ENCODE measurements around the gene WDR7.

Gene WDR7

DNA sequence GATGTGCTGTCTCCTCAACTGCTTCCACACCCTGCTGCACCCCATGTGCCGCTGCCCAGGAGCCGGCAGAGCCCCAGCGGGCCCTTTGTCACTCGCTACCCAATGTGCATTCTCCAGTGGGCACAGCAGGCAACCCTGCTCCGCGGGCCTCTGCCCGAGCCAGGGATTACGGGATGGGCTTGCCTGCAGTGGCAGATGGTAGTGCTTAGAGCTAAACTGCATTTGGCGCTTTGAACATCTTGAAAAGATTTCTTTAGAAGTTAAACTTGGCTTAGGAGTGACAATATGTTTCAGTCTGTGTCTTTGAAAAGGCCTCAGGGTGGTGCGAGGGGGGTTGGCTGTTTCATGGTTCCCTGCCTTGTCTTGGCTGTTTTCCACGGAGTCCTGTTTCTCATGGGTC, 411.7 kb downstream of the WDR7 start:
- intact Hi-C loops (cut with micrococcal nuclease) = no loop called here
- Mint-ChIP-seq H3K27ac (no peak overlapping the region), H3K4me3 (no peak overlapping the region), H3K9me3 (no peaks in the 10 kb centered on the region), H3K36me3 (ENCODE audit: low read depth) (no peaks in the 10 kb centered on the region), H3K27me3 (peaks cover 3% of the 10 kb centered on the region), H3K4me1 (ENCODE audit: low read depth) (no peaks in the 10 kb centered on the region)

DNA sequence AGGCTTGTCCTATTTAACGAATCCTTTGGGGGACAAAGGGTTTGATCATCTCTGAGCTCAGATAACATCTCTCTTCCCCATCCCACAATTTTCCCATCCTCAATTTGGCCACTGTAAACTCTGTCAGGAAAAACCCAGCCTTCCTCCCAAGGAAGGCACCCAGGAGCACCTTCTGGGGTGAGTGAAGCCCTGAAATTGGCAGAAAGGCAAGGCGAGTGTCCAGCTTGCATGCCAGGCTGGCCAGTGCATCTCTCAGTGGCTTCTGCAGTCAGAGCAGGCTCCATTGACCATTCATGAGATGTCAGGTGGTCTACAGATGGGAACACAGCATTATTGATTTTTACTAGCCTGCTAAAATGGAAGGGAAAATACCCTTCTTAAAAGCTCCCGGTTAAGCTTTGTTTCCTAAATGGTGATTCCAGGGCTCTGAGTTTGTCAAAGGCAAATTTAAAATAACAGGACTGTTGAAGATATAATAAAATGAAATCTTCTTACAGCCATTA, 412.5 kb downstream of the WDR7 start:
- H3K27me3 Mint-ChIP-seq = peaks cover 3% of the 10 kb centered on the region
- no peak overlapping the region for H3K4me3 Mint-ChIP-seq
- H3K27ac Mint-ChIP-seq = no peak overlapping the region
- no peaks in the 10 kb centered on the region for H3K4me1 Mint-ChIP-seq (ENCODE audit: low read depth)
- intact Hi-C loops (cut with micrococcal nuclease) = no loop called here
- H3K36me3 Mint-ChIP-seq (ENCODE audit: low read depth) = no peaks in the 10 kb centered on the region
- H3K9me3 Mint-ChIP-seq = no peaks in the 10 kb centered on the region

DNA sequence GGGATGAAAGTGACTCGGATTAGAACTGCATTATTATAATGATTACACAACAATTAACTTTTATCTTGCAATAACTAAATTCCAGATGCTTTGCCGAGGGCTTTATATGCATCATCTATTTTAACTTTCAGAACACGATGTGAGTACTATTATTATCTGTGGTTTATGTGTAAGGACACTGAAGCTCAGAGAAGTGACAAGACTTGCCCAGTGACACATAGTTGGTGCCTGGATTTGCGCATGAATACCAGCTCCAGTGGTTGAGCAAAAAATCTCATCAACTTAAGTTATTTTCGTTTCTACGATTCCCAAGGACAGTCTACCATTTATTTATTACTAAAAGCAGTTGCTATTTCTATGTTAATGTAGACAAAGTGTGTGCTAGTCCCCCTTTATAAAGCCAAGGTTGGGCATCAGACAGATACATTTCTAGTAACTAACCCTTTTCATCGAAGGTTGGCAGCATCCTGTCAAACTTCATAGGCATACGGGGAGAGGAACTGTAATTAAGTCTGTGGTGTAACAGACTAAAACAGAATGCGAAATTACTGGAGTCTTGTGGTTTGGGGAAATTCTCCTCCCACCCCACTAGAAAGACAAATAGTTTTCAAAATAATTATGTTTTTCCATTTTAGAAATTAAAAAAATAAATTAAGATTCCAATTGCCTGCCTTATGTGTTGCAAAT, 422.5 kb downstream of the WDR7 start:
- Mint-ChIP-seq H3K27me3 (peaks cover 5% of the 10 kb centered on the region), H3K9me3 (no peaks in the 10 kb centered on the region), H3K36me3 (ENCODE audit: low read depth) (no peaks in the 10 kb centered on the region), H3K4me1 (ENCODE audit: low read depth) (peaks cover 11% of the 10 kb centered on the region), H3K4me3 (no peak overlapping the region), H3K27ac (no peak overlapping the region)
- intact Hi-C loops (cut with micrococcal nuclease) = no loop called here

DNA sequence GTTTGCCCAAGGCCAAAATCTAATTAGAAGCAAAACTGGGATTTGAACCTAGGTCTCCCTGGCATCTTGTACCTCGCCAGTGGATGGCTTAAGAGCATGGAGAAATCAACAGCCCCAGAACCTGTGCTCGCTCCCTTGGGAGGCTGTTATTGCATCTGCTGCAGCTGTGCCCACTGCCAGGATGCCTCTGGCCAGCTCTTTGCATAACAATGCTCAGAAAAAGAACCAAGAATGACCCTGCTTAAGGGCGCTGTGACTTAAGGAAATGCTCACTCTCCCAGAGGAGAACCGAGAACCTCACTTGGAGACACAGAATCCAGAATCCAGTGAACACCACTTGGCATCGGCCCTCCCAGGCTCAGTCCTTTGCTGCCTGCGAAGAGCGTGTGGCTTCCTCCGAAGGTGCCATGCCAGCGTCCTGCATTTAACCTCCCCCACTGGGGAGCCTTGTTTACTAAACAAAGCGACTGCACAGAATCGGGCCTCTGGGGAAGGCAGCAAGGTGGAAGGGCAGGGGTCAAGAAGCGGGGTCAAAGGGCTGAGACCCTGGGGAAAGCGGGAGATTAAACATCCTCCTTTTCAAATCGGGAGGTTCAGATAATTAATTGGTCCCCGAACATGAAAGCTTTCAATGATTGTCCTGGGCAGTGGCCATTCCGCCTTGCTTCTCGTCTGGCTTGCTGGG, 424.7 kb downstream of the WDR7 start:
- Mint-ChIP-seq H3K27me3 (peaks cover 11% of the 10 kb centered on the region), H3K4me1 (ENCODE audit: low read depth) (peaks cover 11% of the 10 kb centered on the region)

DNA sequence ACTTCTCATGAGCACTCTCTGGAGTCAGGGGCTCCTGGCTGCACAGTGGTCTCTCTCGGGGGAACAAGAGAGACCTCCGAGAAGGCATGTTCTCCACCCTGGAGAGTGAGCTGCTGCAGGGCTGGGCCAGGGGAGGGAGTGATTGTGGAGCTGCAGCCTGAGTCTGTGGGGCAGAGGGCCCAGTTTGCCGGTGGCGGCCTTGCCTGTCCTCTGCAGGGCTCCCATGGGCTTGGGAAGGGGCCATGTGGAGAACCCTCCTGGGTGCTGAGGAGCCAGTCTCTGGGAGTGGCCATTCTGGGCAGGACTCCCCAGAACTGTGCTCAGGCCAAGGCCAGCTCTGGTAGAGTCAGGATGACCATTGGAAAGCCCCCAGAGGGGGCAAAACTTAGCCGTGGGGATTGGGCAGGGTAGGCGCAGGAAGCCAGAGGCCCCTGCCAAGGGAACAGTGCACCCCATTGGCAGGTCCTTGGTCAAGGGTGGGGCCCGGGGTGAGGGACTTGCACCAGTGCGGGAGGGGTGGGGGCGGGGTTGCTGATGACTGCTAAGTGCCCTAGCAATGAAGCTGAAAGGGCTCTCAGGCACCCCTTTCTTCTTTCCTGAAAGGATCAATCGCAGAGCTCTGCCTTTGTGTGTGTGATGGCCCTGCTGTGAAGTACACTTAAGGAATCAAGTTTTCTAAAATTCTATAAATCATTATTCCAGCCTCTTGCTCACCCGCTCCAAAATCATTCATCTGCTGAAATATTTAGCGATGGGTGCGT, 426.0 kb downstream of the WDR7 start:
- no peaks in the 10 kb centered on the region for H3K36me3 Mint-ChIP-seq (ENCODE audit: low read depth)
- H3K27me3 Mint-ChIP-seq = peaks cover 16% of the 10 kb centered on the region
- H3K4me3 Mint-ChIP-seq = no peak overlapping the region
- H3K9me3 Mint-ChIP-seq = no peaks in the 10 kb centered on the region
- peaks cover 20% of the 10 kb centered on the region for H3K4me1 Mint-ChIP-seq (ENCODE audit: low read depth)
- intact Hi-C loops (cut with micrococcal nuclease) = no loop called here
- H3K27ac Mint-ChIP-seq = no peak overlapping the region

More for the DNA sequence above, 424.7 kb downstream of the WDR7 start:
- Mint-ChIP-seq H3K27ac (no peak overlapping the region), H3K9me3 (no peaks in the 10 kb centered on the region), H3K4me3 (no peak overlapping the region), H3K36me3 (ENCODE audit: low read depth) (no peaks in the 10 kb centered on the region)
- intact Hi-C loops (cut with micrococcal nuclease) = no loop called here

DNA sequence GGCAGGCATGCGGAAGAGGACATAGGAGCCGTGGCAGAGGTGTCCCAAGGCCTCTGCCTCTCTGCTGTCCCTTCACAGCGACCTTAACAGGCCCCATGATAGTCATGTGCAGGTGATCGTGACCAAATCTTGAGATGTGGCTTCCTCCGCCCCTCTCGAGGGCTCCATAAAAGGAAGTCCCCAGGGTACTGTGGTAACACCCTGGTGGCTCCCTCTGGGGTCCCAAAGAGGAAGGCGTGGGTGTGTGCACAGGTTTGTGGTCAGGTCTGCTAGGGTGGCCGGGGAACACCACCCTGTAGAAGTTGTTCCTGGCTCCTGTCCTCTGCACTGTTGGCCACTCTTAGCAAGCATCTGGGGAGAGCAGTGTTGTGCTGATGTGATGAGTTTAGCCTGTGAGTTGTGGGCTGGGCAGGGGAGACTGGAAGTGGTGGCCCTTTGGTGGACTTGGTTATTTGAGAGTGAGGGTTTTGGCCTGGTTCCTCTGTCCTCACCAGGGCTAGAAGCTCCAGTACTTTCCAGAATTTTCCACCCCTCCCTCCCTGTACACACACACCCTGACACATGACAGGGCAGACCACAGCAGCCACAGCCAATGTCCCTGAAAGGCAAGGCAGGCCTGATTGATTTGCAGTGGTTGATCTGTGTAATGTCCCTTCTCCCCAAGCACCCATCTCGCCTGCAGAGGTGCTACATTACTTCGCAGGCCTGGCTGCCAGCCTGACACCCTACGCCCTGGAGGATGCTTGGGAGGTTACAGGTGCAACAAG, 426.8 kb downstream of the WDR7 start:
- H3K27ac Mint-ChIP-seq = no peak overlapping the region
- H3K27me3 Mint-ChIP-seq = peaks cover 16% of the 10 kb centered on the region
- H3K4me1 Mint-ChIP-seq (ENCODE audit: low read depth) = peaks cover 20% of the 10 kb centered on the region
- H3K9me3 Mint-ChIP-seq = no peaks in the 10 kb centered on the region
- no peak overlapping the region for H3K4me3 Mint-ChIP-seq
- intact Hi-C loops (cut with micrococcal nuclease) = no loop called here
- H3K36me3 Mint-ChIP-seq (ENCODE audit: low read depth) = no peaks in the 10 kb centered on the region

DNA sequence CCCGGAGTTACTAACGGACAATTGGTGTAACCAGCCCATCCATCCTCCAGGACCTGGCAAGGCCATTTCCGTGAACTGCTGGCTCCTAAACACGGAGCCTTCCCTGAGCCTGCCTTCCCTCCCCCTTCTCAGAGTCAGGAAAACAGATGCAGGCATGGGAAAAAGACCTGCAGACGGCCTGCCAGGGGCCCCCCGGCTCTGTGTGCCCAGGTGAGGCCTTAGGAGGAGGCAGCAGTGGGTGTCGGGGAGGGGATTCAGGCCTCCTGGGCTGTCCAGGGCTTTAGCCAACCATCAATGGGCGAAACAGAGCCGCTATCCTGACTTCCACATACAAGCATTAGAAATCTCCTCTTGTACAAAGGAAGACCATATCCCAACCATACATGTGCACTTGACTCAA, 427.5 kb downstream of the WDR7 start:
- Mint-ChIP-seq H3K4me3 (no peak overlapping the region), H3K4me1 (ENCODE audit: low read depth) (peaks cover 23% of the 10 kb centered on the region), H3K27ac (no peak overlapping the region), H3K27me3 (peaks cover 19% of the 10 kb centered on the region), H3K36me3 (ENCODE audit: low read depth) (no peaks in the 10 kb centered on the region), H3K9me3 (no peaks in the 10 kb centered on the region)
- intact Hi-C loops (cut with micrococcal nuclease) = no loop called here

DNA sequence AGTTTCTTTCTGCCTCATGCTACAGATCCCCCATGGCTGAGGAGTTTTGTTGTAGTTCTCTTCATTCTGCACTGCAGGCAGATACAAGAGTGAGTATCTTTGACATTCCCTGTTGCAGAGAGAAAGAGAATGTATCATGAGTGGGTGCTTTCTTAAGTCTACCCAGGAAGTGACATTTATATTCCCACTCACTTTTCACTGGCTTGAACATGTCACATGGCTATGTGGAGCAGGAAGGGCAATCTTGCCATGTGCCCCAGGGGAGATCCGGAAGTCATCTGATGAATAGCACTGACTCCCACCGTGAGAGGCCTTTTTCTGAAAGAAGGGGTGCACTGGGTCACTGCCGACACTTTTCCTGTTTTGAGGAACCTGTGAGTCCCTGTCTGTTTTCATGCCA, 429.3 kb downstream of the WDR7 start:
- Mint-ChIP-seq H3K27me3 (peaks cover 31% of the 10 kb centered on the region), H3K36me3 (ENCODE audit: low read depth) (no peaks in the 10 kb centered on the region), H3K9me3 (no peaks in the 10 kb centered on the region), H3K4me1 (ENCODE audit: low read depth) (peaks cover 42% of the 10 kb centered on the region), H3K27ac (no peak overlapping the region), H3K4me3 (no peak overlapping the region)
- intact Hi-C loops (cut with micrococcal nuclease) = no loop called here

DNA sequence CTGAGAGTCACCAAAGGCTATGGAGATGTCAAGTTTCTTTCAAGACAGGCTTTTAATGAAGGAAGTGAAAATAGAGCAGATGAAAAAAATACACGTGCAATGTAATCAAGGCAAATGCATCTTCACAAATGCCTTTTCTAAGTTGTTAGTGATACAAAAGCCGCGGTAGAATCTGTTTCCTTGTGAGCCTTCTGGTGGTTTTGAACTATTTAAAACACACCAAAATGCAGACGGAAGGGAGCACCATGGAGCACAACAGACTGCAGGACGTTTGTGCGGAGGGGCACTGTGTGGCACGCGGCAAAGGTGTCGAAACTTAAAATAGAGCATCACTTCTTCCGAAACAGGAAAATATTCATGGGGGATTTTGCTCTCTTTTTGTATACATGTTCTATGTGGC, 430.7 kb downstream of the WDR7 start:
- Mint-ChIP-seq H3K4me1 (ENCODE audit: low read depth) (peaks cover 44% of the 10 kb centered on the region), H3K4me3 (no peak overlapping the region), H3K27ac (no peak overlapping the region), H3K36me3 (ENCODE audit: low read depth) (no peaks in the 10 kb centered on the region), H3K27me3 (peaks cover 40% of the 10 kb centered on the region), H3K9me3 (no peaks in the 10 kb centered on the region)
- intact Hi-C loops (cut with micrococcal nuclease) = no loop called here

DNA sequence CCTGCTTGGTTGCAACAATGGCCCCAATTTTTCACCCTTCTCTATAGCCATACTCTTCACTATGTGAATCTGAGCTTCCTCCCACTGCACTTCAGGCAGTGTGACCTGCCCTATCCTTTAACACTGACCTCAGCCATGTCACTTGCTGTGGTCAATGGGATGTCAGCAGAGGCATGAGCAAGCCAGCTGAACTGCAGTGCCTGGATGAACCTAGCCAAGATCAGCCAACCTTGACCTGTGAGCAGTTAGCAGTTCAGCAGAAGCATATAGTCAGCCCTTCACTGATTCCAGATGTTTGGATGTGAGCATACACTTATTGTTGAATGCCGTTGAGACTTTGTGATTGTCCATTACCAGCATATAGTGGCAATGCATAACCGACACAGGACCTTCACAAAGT, 432.3 kb downstream of the WDR7 start:
- Mint-ChIP-seq H3K9me3 (no peaks in the 10 kb centered on the region), H3K4me1 (ENCODE audit: low read depth) (peaks cover 34% of the 10 kb centered on the region), H3K27ac (no peak overlapping the region), H3K27me3 (peaks cover 50% of the 10 kb centered on the region), H3K36me3 (ENCODE audit: low read depth) (no peaks in the 10 kb centered on the region), H3K4me3 (no peak overlapping the region)
- intact Hi-C loops (cut with micrococcal nuclease) = no loop called here

DNA sequence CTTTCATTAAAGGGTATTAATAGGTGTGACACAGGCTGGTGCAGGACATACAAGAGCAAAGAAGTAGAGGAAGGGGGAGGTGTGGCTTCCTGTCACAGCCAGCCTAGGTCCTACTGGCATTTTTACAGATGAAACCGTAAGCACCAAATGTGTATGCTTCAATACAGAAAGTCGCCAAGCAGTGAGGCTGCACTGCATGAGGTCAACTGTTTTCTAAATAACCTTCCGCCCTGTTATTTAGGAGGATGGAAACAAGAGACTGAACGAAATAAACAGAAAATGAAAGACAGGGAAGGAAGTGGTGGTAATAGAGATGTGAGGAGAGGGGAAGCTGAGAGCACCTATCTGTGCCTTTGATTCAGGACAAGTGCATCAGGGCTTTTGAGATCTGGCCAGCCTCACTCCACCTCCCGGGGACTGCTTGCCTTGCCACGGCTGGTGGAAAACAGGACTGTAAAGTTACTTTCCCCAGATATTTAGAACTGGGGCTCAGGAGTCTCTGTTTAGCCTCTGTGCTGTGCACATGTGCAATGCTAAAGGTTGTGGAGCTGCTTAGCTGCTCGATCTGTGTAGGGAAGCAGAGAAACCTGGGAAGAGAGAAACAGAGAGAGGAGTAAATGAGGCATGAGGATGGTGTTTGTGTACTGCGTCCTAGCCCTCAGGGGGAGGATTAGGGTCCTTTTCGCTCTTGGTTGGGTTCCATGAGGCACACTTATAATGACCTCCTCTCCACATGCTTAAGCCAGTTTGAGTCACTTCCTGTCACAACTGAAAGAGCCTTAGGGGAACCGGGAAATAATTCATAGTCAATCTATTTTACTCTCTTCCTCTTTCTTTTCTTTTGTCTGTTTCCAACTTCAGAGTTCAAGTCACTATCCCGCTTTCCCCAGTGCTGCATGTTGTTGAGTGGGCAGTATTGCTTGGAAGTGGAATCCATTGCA, 433.4 kb downstream of the WDR7 start:
- Mint-ChIP-seq H3K4me1 (ENCODE audit: low read depth) (peaks cover 36% of the 10 kb centered on the region), H3K36me3 (ENCODE audit: low read depth) (no peaks in the 10 kb centered on the region), H3K9me3 (no peaks in the 10 kb centered on the region), H3K27me3 (peaks cover 58% of the 10 kb centered on the region), H3K27ac (peak overlapping the region; percentile 15), H3K4me3 (no peak overlapping the region)
- intact Hi-C loops (cut with micrococcal nuclease) = no loop called here

DNA sequence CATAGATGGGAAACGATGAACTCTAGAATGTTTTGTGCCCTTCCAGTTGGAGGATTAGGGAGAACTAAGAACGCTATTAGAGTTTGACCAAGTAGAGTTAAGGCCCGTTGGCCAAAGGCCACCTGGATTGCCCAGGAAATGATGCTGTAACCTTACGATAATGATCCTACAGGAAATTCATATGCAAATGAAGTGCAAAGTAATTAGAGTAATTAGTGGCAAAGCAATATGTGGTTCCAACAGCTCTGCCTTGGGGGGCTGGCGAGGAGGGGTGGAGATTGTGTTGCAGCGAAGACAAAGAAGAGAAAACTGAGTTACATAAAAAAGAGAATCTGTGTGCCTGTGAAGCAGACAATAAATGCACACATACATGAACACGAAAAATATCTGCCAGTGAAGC, 434.2 kb downstream of the WDR7 start:
- H3K27me3 Mint-ChIP-seq = peaks cover 62% of the 10 kb centered on the region
- no peak overlapping the region for H3K27ac Mint-ChIP-seq
- peaks cover 42% of the 10 kb centered on the region for H3K4me1 Mint-ChIP-seq (ENCODE audit: low read depth)
- H3K4me3 Mint-ChIP-seq = no peak overlapping the region
- no peaks in the 10 kb centered on the region for H3K36me3 Mint-ChIP-seq (ENCODE audit: low read depth)
- intact Hi-C loops (cut with micrococcal nuclease) = no loop called here
- no peaks in the 10 kb centered on the region for H3K9me3 Mint-ChIP-seq

DNA sequence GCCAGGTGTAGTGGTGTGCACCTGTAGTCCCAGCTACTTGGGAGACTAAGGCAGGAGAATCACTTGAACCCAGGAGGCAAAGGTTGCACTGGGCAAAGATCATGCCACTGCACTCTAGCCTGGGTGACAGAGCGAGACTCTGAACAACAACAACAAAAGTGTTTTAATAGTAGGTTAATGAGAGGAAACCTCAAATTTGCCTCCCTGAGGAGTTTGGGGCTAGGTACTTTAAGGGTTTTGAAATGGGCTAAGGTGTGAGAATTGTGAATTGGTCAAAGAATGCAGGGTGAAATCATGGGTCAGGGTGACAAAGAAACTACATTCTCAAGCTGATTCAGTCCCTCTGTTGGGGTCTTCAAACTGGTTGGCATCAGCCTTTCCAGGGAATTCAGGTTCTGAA, 435.0 kb downstream of the WDR7 start:
- Mint-ChIP-seq H3K27me3 (peaks cover 59% of the 10 kb centered on the region), H3K4me3 (no peak overlapping the region), H3K36me3 (ENCODE audit: low read depth) (no peaks in the 10 kb centered on the region), H3K27ac (no peak overlapping the region), H3K9me3 (no peaks in the 10 kb centered on the region), H3K4me1 (ENCODE audit: low read depth) (peaks cover 42% of the 10 kb centered on the region)
- intact Hi-C loops (cut with micrococcal nuclease) = no loop called here

All from dendritic cell treated with granulocyte-macrophage colony-stimulating factor and Interleukin-4, amounts not matched to agents 40 ng/mL and 50 ng/mL, for 4 days (primary cell).